Embryonic facial prominence (tissue), 1 donor: Measurements from ENCODE around the gene DENND4B.
A peak's percentile ranks its signal among the peaks of the same experiment; 100 is the strongest.
"Not testable (repeated sequence)": the region's sequence is repeated elsewhere in the genome, so short reads cannot be mapped to it uniquely, and the experiment has no call there.

ENCODE experiments used
- DNase-seq: peaks from one replicate; pipeline ENCODE4 v3.0.0-alpha.2; 2016; ENCODE audit errors: extremely low spot score

Gene DENND4B

GRCh38 chr1:153946622-153947241 is at the start of gene DENND4B:
Gene DENND4B (minus strand): TSS chr1:153946718. CDS start chr1:153944374, 2,344 bp downstream.
- DNase-seq, result no peak

GRCh38 chr1:153995640-153996039 is 49.1 kb upstream of the DENND4B start:
- no peak for DNase-seq

- no peak for DNase-seq
Measured at GRCh38 chr1:153995202-153995601, 48.7 kb upstream of the DENND4B start.

GRCh38 chr1:153991806-153992205 is 45.3 kb upstream of the DENND4B start:
- no peak for DNase-seq

- no peak for DNase-seq
Measured at GRCh38 chr1:153991151-153991630, 44.7 kb upstream of the DENND4B start.

- peak; percentile 100 for DNase-seq
Measured at GRCh38 chr1:153990468-153991150, 44.1 kb upstream of the DENND4B start, which contains the start of gene RPS27. Gene RPS27 (plus strand): TSS chr1:153990762. CDS start chr1:153990797, 35 bp downstream.

GRCh38 chr1:153987621-153988020 is 41.1 kb upstream of the DENND4B start:
- DNase-seq, result no peak

GRCh38 chr1:153985941-153986761 is 39.6 kb upstream of the DENND4B start, which contains the start of gene RAB13:
Gene RAB13 (minus strand): TSS chr1:153986339. CDS start chr1:153986236, 103 bp downstream.
- peak; percentile 81 for DNase-seq

GRCh38 chr1:153985341-153985912 is 38.9 kb upstream of the DENND4B start:
- no peak for DNase-seq

- no peak for DNase-seq
Measured at GRCh38 chr1:153984123-153984894, 37.8 kb upstream of the DENND4B start.

- not testable (repeated sequence) for DNase-seq
Measured at GRCh38 chr1:153981735-153982134, 35.2 kb upstream of the DENND4B start.

GRCh38 chr1:153979091-153979490 is 32.6 kb upstream of the DENND4B start:
- DNase-seq, result not testable (repeated sequence)

GRCh38 chr1:153978274-153978909 is 31.9 kb upstream of the DENND4B start:
- DNase-seq, result no peak

GRCh38 chr1:153977250-153978240 is 31.0 kb upstream of the DENND4B start, which contains the start of gene JTB:
Gene JTB (minus strand): TSS chr1:153977674. CDS start chr1:153977252, 422 bp downstream.
- peak; percentile 69 for DNase-seq

- DNase-seq, result no peak
Measured at GRCh38 chr1:153976819-153977249, 30.3 kb upstream of the DENND4B start.

GRCh38 chr1:153973525-153973924 is 27.0 kb upstream of the DENND4B start:
- no peak for DNase-seq

GRCh38 chr1:153973071-153973470 is 26.6 kb upstream of the DENND4B start:
- no peak for DNase-seq

GRCh38 chr1:153970346-153970745 is 23.8 kb upstream of the DENND4B start:
- DNase-seq, result no peak

- no peak for DNase-seq
Measured at GRCh38 chr1:153968972-153969371, 22.5 kb upstream of the DENND4B start.
